Stimulated activated CD8-positive, alpha-beta memory T cell treated with anti-CD3 and anti-CD28 coated beads, Interleukin-4, amount 100 ng/mL, for 4 hours (primary cell): ENCODE data around the gene C2CD4B.

Source experiments
- DNase-seq, 2 donors: peaks; one replicate each; pipeline ENCODE4 v3.0.0-alpha.2; 2020; ENCODE audit warnings: low read depth in 2 of 2, low spot score in 1 of 2

The C2CD4B gene

DNA sequence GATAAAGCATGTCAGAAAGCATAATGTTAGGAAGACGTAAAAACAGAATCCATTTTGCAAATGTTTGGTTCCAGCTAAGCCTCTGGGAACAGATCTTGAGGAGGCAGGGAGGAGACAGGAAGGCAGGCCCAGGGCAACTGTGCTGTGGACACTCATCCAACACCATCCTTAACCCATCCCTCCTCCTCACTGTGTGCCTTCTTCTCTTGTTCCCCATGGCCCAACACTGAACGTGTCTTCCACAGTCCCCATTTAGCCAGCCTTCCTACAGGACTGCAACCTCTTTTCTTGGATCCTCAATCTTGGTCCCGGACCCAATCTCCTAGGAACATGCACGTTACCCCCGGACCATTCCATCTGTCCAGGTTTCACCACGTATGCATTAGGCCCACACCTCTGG lies 15.4 kb downstream of the C2CD4B start:
- no peak for DNase-seq

DNA sequence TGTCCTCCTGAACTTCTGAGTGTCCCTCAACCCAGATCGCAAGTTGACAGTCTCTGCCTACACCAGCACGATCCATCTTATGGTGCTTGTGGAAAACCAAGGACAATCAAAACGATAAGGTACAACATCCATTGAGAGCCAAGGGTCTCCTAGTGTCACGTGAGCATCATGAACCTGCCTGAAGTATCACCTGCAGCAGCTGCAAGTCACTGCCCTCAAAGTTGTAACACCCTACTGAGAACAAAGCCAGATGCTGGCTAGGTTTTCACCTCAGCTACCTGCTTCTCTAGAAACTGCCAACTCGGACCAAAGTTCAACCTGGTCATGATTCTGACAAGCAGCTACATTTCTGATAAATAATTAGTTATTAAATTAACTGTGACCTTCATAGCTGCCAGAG lies 17.5 kb downstream of the C2CD4B start:
- no peak for DNase-seq

DNA sequence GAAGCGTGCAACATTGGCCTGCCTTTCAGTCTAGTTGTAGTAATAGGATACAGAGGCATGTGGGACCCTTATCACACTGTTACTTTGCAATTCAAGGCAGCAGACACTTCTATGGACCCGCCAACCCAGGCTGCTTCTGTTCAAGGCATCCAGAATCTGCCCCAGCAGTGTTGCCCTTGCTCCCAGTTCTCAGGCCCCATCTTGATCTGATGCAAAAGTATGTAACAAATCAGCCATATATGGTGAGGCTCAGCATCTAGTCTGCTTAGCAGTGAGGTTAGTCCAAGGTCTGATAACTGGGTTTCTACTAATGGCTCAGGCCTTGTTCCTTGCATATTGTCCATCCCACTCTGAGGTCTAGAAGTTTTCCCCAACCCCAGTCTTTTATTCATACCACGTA lies 17.9 kb downstream of the C2CD4B start:
- DNase-seq = no peak

DNA sequence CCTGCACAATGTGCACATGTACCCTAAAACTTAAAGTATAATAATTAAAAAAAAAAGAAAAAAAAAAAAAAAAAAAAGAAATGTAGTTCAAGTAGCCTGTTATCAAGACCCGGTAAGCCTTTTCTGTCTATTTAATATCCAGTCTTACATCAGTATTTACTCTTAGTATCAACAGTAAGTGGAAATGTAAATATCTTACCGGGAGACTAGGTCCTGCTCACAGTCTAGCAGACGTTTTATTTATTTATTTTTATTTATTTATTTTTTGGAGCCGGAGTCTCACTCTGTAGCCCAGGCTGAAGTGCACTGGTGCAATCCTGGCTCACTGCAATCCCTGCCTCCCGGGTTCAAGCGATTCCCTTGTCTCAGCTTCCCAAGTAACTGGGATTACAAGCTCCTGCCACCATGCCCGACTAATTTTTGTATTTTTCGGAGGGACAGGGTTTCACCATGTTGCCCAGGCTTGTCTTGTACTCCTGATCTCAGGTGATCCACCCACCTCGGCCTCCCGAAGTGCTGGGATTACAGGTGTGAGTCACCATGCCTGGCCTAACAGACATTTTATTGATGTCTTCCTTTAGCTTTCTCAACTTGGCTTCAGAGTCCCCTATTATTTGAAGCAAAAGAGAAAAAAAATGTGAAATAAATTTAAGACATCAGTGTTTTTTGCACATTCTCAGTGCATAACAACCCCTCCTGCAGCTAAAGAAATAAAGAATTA lies 19.9 kb downstream of the C2CD4B start:
- DNase-seq = no peak

DNA sequence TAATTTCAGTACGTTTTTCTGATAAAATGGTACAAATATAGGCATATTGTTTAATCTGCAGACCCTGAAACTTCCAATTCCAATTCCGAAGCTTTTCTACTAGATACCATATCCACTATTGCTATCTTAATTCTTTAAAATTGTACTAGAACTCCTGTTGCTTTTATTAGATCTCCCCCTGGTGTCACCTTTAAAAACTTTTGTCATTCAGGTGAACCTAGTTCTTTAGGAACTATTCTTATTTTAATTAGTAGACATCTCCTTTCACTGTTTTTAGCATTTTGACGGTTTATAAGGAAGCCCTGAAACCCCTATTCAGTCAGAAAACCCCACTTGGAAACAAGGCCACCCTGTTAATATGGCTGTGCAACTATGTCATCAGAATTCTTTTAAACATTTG lies 22.3 kb downstream of the C2CD4B start:
- no peak for DNase-seq

GRCh38 chr15:62141643-62142588 lies 23.2 kb downstream of the C2CD4B start:
- DNase-seq = no peak

DNA sequence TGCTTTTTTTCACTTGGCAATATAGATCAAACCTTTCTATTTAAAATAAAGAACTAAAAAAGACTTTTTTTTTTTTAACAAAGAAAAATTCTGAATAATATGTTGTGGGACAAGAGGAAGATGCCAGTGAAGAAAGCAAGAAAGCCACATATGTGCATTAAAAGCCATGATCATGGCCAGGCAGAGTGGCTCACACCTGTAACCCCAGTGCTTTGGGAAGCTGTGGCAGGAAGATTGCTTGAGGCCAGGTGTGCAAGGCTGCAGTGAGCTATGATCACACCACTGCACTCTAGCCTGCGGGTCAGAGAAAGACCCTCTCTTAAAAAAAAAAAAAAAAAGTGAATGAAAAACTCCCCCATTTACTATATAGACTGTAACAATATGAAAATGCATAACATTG lies 23.9 kb downstream of the C2CD4B start:
- DNase-seq = no peak

GRCh38 chr15:62138124-62138523 lies 27.0 kb downstream of the C2CD4B start:
- DNase-seq = no peak

DNA sequence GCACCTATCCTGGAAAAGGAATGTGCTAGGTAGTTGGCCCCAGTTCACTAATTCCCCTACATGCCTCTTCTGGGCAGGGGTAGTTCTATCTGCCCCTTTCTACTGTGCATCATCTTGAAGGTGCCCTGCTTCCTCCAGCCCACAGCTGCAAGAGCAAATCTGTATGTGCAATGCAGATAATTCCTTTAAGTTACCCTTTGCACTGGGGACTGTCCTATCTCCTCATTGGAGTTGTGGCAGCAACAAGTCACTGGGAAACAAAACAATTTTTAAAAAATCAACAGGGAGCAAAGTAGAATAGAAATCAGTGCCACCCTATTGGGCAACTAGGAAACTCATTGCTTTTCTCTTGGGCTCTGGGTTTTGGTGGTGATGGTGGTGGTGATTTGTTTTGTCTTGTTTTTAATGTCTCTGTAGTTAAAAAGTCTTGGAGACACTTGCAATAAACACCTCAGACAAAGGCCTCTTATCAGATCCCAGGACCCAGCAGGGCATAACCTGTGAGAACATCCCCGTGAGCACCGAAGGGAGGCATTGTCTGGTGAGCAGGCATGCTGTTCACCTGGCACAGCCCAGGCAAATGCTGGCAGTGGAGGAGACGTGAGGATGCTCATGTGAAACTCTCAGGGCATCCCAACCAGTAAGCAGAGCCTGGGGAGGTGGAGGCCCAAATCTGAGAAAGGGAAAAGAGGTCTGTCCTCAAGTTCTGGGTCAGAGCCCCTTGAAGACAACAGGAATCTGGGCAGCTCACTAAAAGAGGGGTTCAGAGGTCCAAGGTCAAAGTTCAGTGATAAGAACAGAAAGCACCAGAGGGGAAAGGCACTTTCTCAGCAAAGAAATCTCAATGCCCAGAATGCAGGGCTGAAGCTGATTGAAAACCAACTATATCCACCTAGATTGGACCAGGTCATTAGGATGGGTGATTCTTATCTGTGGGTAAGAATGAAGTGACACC lies 27.9 kb downstream of the C2CD4B start:
- DNase-seq = no peak

DNA sequence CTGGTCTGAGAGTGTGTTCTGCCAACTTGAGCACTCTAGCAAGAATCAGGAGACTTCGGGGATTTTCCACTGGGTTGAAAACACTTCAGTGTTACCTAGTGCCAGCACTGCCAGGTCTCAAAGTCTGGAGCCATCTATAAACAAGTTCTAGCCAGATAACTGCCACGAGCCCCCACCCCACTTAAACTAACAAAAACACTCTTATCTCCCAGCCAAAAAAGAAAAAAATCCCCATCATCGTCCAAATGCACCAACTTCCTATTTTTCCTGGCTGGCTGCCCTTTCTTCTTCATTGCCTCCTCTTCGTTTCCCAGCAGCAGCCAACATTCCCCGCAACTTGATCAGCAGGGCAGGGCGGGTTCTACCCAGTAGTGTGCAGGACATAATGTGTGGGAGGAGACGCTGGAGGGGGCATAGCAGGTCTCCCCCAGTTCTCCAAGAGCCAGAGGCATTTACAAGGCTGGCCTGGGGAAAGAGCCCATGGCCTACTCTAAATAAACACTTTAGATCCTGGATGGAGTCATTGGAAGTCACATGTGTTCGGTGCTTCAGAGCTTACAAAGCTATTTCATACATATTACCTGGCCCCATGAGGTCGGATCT lies 29.5 kb downstream of the C2CD4B start:
- DNase-seq = no peak

- DNase-seq = no peak
These were observed 31.9 kb downstream of the C2CD4B start for GRCh38 chr15:62133141-62133540.

DNA sequence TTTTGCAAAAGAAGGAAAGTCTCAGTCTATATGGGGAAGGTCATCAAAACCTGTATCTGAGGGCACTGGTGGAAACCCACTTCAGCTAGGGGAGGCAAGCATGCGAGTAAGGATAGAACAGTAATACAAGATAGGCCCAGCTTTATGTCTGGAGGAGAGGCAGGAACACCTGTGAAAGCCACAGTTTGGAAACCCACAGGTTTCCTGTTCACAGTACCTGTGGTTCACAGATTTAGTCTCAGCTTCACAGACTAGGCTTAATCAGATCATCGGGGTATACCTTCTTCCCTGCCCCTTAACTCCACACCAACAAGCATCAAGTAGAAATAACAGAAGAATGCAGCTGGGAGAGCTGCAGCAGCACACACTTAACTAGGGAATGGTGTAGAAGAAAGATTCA lies 36.2 kb downstream of the C2CD4B start:
- no peak for DNase-seq

GRCh38 chr15:62126364-62126763 lies 38.7 kb downstream of the C2CD4B start:
- DNase-seq = no peak

GRCh38 chr15:62125773-62126172 lies 39.3 kb downstream of the C2CD4B start:
- no peak for DNase-seq

DNA sequence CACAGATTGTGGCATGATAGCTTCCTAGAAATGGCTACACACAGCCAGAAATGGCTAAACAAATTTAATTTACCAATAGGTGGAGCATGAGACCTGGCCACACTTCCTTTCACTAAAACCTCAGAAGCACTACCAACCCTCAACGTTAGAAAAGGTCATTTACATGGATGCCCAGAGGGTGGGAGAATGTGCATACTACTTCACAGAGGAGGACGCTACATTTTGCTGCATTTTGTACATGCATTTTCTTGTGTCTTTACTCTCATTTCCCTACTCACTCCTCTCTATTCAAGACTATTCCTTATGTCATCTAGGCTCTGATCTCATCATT lies 40.1 kb downstream of the C2CD4B start:
- no peak for DNase-seq

DNA sequence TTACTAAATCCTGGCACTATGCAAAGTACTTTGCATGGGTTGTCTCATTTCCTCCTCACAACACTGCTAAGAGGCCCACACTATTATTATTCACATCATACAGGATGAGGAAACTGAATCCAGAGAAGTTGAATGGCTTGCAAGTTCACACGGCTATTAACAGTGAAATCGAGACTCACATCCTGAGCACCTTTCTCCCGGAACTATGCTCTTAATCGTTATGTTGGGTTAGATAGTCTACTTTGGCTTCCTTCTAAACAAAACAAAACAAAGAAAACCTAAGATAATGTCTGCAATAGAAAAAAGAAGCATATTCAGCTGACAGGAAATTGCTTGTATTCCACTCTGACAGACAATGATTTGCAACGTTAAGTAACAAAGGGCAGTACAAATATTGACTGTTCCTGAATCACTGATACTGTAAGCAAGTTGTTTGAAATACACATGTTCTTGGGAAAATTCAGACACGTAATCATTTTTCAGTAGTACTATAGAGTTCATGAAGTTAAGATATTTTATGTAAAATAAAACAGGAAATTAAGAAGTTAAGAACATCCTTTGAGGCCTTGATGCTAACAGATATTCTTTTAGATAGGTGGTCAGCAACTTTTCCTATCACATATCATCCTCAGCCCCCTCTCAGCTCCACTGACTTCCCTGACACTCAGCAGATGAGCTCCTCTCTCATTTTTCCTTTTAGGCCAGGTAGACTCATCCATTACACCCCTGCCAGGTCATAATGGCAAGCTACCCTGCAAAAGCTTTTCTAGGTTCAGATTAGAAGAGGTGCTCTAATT lies 40.7 kb downstream of the C2CD4B start:
- DNase-seq = no peak

DNA sequence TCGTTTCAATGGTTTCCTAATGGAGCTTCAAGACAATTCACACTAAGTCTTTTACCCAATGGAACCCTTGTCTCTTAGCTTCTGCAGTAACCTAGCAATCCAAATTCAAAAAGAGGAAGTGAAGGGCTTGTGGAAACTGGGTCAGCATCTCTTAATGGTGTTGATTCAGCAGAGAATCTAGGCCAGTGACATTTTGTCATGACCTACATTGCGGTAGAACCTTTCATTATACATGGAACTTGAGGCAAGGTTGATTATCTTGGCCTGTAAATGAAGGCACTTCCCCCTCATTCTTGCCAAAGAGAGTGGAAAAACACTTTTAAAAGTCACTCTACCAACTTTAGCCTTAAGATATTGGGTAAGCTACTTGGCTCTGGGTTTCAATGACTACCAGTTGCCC lies 42.8 kb downstream of the C2CD4B start:
- DNase-seq = no peak

- DNase-seq = no peak
These were observed 43.6 kb downstream of the C2CD4B start for GRCh38 chr15:62121273-62122015.

GRCh38 chr15:62120776-62121175 lies 44.3 kb downstream of the C2CD4B start:
- DNase-seq = no peak

DNA sequence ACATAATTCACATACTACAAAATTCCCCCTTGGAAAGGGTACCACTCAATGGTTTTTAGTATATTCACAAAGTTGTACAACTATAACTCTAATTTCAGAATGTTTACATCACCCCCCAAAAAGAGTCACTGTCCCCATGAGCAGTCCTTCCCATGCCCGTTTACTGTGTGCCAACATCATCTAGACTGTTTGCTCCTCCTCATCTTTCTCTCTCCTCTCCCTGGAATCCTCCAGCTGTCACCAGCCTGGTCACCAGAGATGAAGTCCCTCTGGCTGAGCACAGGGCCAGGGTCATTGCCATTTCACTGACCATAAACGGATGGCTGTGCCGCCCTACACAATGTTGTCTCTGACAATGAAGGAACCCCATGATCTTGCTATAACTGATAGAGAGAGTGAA lies 45.2 kb downstream of the C2CD4B start:
- DNase-seq = no peak
